Liver (tissue), 3 donors: ENCODE data around the gene BEGAIN.

Experiments
- CTCF ChIP-seq: fragments of 150-350 bp; IDR thresholded peaks from 2 replicates; pipeline ENCODE4 v1.5.1; 2017; ENCODE audit warnings: improper control_type of control experiment, low read depth, low read length; ENCODE audit not compliant: missing input control
- GABPA ChIP-seq, 2 donors: IDR thresholded peaks in 1 of 2; conservative IDR thresholded peaks in 1 of 2; 2 replicates each; pipeline ENCODE4 v1.6.1; 2016; ENCODE audit warnings: antibody characterized with exemption in 2 of 2, mild to moderate bottlenecking in 1 of 2, moderate library complexity in 1 of 2
- JUND ChIP-seq, 2 donors: IDR thresholded peaks; 2 replicates each; pipeline ENCODE4 v1.6.1; 2016; ENCODE audit warnings: antibody characterized with exemption in 2 of 2
- RAD21 ChIP-seq, 2 donors: IDR thresholded peaks; 2 replicates each; pipeline ENCODE4 v1.6.1; 2016; ENCODE audit warnings: antibody characterized with exemption in 2 of 2, mild to moderate bottlenecking in 2 of 2
- ZBTB33 ChIP-seq: IDR thresholded peaks from 2 replicates; pipeline ENCODE4 v1.6.1; 2016; ENCODE audit warnings: antibody characterized with exemption
- donor health status: healthy.
- donor health status: healthy.

DNA sequence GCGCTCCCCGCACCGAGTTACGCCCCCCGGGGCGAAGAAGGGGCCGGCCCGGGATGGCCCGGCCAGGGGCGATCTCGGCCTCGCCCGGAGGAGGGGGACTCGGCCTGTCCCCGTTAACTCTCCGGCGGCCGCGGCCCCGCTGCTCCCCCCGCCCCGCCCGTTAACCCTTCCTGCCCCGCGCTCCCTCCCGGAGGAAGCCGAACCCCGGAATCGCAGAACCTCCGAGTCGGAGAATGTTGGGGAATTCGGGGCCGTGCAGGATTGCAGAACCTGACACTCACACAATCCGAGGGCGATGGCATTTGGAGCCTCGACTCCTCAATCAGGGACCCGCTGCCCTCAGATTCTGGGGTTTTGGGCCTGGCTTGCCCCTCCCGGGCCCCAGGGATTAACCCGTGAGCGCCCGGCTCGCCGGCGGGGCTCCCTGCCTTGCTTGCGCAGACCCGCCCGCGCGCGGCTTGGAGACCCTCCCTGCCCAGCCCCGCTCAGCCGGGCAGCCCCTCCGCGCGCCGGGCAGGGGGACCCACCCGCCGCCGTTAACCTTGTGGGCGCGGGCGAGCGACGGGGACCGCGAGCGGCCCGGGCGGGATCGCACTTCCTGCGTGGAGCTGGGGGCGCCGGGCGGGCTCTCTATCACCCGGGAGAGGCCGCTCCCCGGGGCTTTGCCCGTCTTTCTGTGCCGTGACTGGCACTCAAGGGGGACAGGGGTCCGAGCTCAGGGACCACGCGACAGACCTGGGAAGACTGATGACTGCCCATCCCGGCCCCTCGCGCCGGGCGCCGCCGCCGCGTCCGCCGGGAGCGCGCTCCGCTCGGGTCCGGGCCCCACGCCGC is 18.8 kb downstream of the BEGAIN start:
- TF ChIP-seq GABPA (IDR thresholded peaks at IDR 0.05 in 1 of 2, conservative IDR thresholded peaks at IDR 0.05 in 1 of 2) (no peak), RAD21 (IDR thresholded peaks at IDR 0.05) (no peak), ZBTB33 (no peak), CTCF (no peak), JUND (IDR thresholded peaks at IDR 0.05) (no peak)
